ENCODE results near the gene BAIAP2L1. TPM values are rescaled to one million over a fixed set of nuclear protein-coding genes. Genes with fewer than 3 reads are reported as not detected.
"Not testable (repeated sequence)": the region's sequence is repeated elsewhere in the genome, so short reads cannot be mapped to it uniquely, and the experiment has no call there.

Gene BAIAP2L1
- polyA plus RNA-seq (2013, experiment 1 of 2; ENCODE audit: insufficient read length): 12.0 TPM
- 11.8 TPM for polyA plus RNA-seq (2013, experiment 2 of 2; ENCODE audit: insufficient read length)

- DNase-seq: peak; percentile 69
These were observed at the start of gene BAIAP2L1 for GRCh38 chr7:98400542-98401340. Gene BAIAP2L1, minus strand, starts transcription at chr7:98401090. Its CDS starts 238 bp downstream, at chr7:98400852.

GRCh38 chr7:98448766-98449165 lies 47.9 kb upstream of the BAIAP2L1 start:
- no peak for DNase-seq

GRCh38 chr7:98440992-98441391 lies 40.1 kb upstream of the BAIAP2L1 start:
- DNase-seq: not testable (repeated sequence)

GRCh38 chr7:98439484-98439883 lies 38.6 kb upstream of the BAIAP2L1 start:
- DNase-seq: no peak

GRCh38 chr7:98434087-98434486 lies 33.2 kb upstream of the BAIAP2L1 start:
- no peak for DNase-seq

GRCh38 chr7:98429799-98430198 lies 28.9 kb upstream of the BAIAP2L1 start:
- no peak for DNase-seq

- DNase-seq: peak; percentile 31
These were observed 22.2 kb upstream of the BAIAP2L1 start for GRCh38 chr7:98423043-98423442.

GRCh38 chr7:98420966-98421612 lies 20.2 kb upstream of the BAIAP2L1 start:
- DNase-seq: peak; percentile 17

GRCh38 chr7:98419988-98420387 lies 19.1 kb upstream of the BAIAP2L1 start:
- not testable (repeated sequence) for DNase-seq

- not testable (repeated sequence) for DNase-seq
These were observed 18.4 kb upstream of the BAIAP2L1 start for GRCh38 chr7:98419316-98419691.

- peak; percentile 95 for DNase-seq
These were observed 17.9 kb upstream of the BAIAP2L1 start for GRCh38 chr7:98418636-98419315.

GRCh38 chr7:98418271-98418635 lies 17.4 kb upstream of the BAIAP2L1 start:
- DNase-seq: peak; percentile 49

GRCh38 chr7:98417604-98418270 lies 16.8 kb upstream of the BAIAP2L1 start:
- peak; percentile 50 for DNase-seq

GRCh38 chr7:98414205-98414900 lies 13.5 kb upstream of the BAIAP2L1 start:
- DNase-seq: no peak

- not testable (repeated sequence) for DNase-seq
These were observed 12.8 kb upstream of the BAIAP2L1 start for GRCh38 chr7:98413655-98414054.

- no peak for DNase-seq
These were observed 9.0 kb upstream of the BAIAP2L1 start for GRCh38 chr7:98409843-98410242.

- DNase-seq: not testable (repeated sequence)
These were observed 7.3 kb upstream of the BAIAP2L1 start for GRCh38 chr7:98408146-98408545.

- DNase-seq: no peak
These were observed 5.9 kb upstream of the BAIAP2L1 start for GRCh38 chr7:98406827-98407226.

- no peak for DNase-seq
These were observed 4.0 kb upstream of the BAIAP2L1 start for GRCh38 chr7:98404840-98405239.

- DNase-seq: peak; percentile 79
These were observed 874 bp downstream of the BAIAP2L1 start for GRCh38 chr7:98399890-98400541.

GRCh38 chr7:98399462-98399861 lies 1.4 kb downstream of the BAIAP2L1 start:
- DNase-seq: peak; percentile 48

Measured in fibroblast of skin of abdomen (primary cell).